ENCODE results near the gene DLGAP1.

DLGAP1 gene

GRCh38 chr18:3649135-3649632, 805.9 kb downstream of the DLGAP1 start:
- FAIRE-seq (no peak), DNase-seq (ENCODE audit: low spot score) (no peak)

GRCh38 chr18:3648641-3649040, 806.5 kb downstream of the DLGAP1 start:
- DNase-seq (ENCODE audit: low spot score) (no peak), FAIRE-seq (no peak)

GRCh38 chr18:3648200-3648599, 806.9 kb downstream of the DLGAP1 start:
- DNase-seq (ENCODE audit: low spot score) (no peak), FAIRE-seq (no peak)

GRCh38 chr18:3647636-3648035, 807.5 kb downstream of the DLGAP1 start:
- FAIRE-seq, result no peak

GRCh38 chr18:3645384-3646156, 809.5 kb downstream of the DLGAP1 start:
- no peak for DNase-seq (ENCODE audit: low spot score)
- FAIRE-seq, result no peak

More at GRCh38 chr18:3647636-3648035, 807.5 kb downstream of the DLGAP1 start:
- DNase-seq (ENCODE audit: low spot score), result no peak

- DNase-seq (ENCODE audit: low spot score) (no peak), FAIRE-seq (peak; percentile 54)
Observed at GRCh38 chr18:3634250-3634939, 820.7 kb downstream of the DLGAP1 start.

GRCh38 chr18:3631887-3632286, 823.2 kb downstream of the DLGAP1 start:
- FAIRE-seq, result no peak
- no peak for DNase-seq (ENCODE audit: low spot score)

- no peak for DNase-seq (ENCODE audit: low spot score)
- no peak for FAIRE-seq
Observed at GRCh38 chr18:3626929-3627458, 828.1 kb downstream of the DLGAP1 start.

GRCh38 chr18:3625742-3626091, 829.4 kb downstream of the DLGAP1 start:
- FAIRE-seq (peak; percentile 39), DNase-seq (ENCODE audit: low spot score) (peak; percentile 34)

GRCh38 chr18:3624935-3625741, 830.0 kb downstream of the DLGAP1 start:
- FAIRE-seq (peak; percentile 91), DNase-seq (ENCODE audit: low spot score) (peak; percentile 97)

GRCh38 chr18:3624546-3624934, 830.6 kb downstream of the DLGAP1 start:
- DNase-seq (ENCODE audit: low spot score) (no peak), FAIRE-seq (no peak)

GRCh38 chr18:3623769-3624545, 831.1 kb downstream of the DLGAP1 start:
- peak; percentile 99 for DNase-seq (ENCODE audit: low spot score)
- peak; percentile 92 for FAIRE-seq

- FAIRE-seq (no peak), DNase-seq (ENCODE audit: low spot score) (no peak)
Observed at GRCh38 chr18:3620146-3621119, 834.7 kb downstream of the DLGAP1 start.

GRCh38 chr18:3619746-3620145, 835.4 kb downstream of the DLGAP1 start:
- no peak for FAIRE-seq
- no peak for DNase-seq (ENCODE audit: low spot score)

- no peak for FAIRE-seq
- DNase-seq (ENCODE audit: low spot score), result no peak
Observed at GRCh38 chr18:3619222-3619621, 835.9 kb downstream of the DLGAP1 start.

- no peak for FAIRE-seq
- DNase-seq (ENCODE audit: low spot score), result no peak
Observed at GRCh38 chr18:3616744-3617143, 838.4 kb downstream of the DLGAP1 start.

- no peak for FAIRE-seq
Observed at GRCh38 chr18:3616142-3616541, 839.0 kb downstream of the DLGAP1 start.

GRCh38 chr18:3615374-3615985, 839.6 kb downstream of the DLGAP1 start:
- no peak for DNase-seq (ENCODE audit: low spot score)
- no peak for FAIRE-seq

More at GRCh38 chr18:3616142-3616541, 839.0 kb downstream of the DLGAP1 start:
- DNase-seq (ENCODE audit: low spot score), result no peak

- FAIRE-seq (no peak), DNase-seq (ENCODE audit: low spot score) (no peak)
Observed at GRCh38 chr18:3612315-3612714, 842.8 kb downstream of the DLGAP1 start.
